OCI-LY7 (cell line): ENCODE data around the gene DYNLRB1.

Source experiments
- EZH2phosphoT487 ChIP-seq: fragments of 200-600 bp; sonication (generic); IDR thresholded peaks from 2 replicates; pipeline ENCODE4 v1.6.1; 2018; ENCODE audit warnings: low read depth, borderline replicate concordance, mild to moderate bottlenecking, mixed run types, antibody characterized with exemption, low read length, moderate library complexity, mixed read lengths
- TF ChIP-seq, protein P1 (sequence below): fragments of 200-600 bp; sonication (generic); conservative IDR thresholded peaks from 2 replicates; pipeline ENCODE4 v1.5.1; 2014; ENCODE audit warnings: mild to moderate bottlenecking, antibody characterized with exemption, low read length, moderate library complexity, mixed read lengths

DNA sequence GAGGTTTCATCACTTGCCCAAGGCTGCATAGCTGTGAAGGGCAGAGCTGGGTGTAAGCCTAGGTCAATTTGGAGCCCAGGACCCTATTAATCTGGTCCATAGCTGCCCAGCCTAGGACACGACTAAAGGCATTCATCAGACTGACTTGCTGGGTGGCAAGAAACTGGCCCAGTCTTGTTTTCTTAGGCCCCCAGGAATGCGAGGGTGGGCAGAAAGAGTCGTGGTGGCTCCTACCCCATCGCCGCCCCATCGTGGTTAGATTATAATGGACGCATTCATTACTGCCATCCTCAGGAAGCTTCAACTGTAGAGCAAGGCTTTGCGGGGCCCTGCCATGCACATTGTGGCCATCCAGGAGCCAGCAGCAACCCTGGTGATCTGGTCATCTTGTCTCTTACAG, 16.1 kb downstream of the DYNLRB1 start:
- no peak for TF ChIP-seq EZH2phosphoT487
- TF ChIP-seq, protein P1, sequence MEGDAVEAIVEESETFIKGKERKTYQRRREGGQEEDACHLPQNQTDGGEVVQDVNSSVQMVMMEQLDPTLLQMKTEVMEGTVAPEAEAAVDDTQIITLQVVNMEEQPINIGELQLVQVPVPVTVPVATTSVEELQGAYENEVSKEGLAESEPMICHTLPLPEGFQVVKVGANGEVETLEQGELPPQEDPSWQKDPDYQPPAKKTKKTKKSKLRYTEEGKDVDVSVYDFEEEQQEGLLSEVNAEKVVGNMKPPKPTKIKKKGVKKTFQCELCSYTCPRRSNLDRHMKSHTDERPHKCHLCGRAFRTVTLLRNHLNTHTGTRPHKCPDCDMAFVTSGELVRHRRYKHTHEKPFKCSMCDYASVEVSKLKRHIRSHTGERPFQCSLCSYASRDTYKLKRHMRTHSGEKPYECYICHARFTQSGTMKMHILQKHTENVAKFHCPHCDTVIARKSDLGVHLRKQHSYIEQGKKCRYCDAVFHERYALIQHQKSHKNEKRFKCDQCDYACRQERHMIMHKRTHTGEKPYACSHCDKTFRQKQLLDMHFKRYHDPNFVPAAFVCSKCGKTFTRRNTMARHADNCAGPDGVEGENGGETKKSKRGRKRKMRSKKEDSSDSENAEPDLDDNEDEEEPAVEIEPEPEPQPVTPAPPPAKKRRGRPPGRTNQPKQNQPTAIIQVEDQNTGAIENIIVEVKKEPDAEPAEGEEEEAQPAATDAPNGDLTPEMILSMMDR = no peak
